ENCODE measurements around the gene LMX1B.

Gene LMX1B

DNA sequence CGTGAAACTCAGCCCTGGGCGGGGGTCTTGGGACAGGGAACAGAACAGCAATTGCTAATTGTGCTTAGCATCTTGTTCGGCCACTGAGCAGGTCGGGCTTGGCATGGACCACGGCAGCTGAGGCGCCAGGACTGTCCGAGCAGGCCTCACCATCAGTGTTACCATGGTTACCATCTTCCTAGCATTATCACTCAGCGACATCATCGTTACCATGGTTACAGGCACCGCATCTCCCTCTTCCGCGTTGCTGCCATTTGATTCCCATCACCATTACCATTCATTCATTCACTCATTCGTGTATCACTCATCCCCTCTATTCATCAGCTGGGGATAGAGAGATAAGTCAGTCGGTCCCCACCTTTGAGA lies 110.1 kb downstream of the LMX1B start:
- TF ChIP-seq RAD21 (IDR thresholded peaks at IDR 0.05; ENCODE audit: low read depth) (no peak), ZBTB7A (IDR thresholded peaks at IDR 0.05; ENCODE audit: low read depth) (no peak), YY1 (IDR thresholded peaks at IDR 0.05; ENCODE audit: low read depth) (no peak), TCF12 (IDR thresholded peaks at IDR 0.05; ENCODE audit: low read depth) (no peak), EGR1 (IDR thresholded peaks at IDR 0.05) (no peak), CEBPB (IDR thresholded peaks at IDR 0.05) (no peak), CREB1 (IDR thresholded peaks at IDR 0.05; ENCODE audit: low read depth) (no peak), TEAD4 (IDR thresholded peaks at IDR 0.05) (no peak)

GRCh38 chr9:126724226-126724625 lies 110.5 kb downstream of the LMX1B start:
- TF ChIP-seq MAX (IDR thresholded peaks at IDR 0.05) (peak; percentile 27; the same call in 1 of the 2 replicates), FOXM1 (IDR thresholded peaks at IDR 0.05; ENCODE audit: borderline replicate concordance, low read depth) (no peak), RAD21 (IDR thresholded peaks at IDR 0.05; ENCODE audit: low read depth) (no peak)

DNA sequence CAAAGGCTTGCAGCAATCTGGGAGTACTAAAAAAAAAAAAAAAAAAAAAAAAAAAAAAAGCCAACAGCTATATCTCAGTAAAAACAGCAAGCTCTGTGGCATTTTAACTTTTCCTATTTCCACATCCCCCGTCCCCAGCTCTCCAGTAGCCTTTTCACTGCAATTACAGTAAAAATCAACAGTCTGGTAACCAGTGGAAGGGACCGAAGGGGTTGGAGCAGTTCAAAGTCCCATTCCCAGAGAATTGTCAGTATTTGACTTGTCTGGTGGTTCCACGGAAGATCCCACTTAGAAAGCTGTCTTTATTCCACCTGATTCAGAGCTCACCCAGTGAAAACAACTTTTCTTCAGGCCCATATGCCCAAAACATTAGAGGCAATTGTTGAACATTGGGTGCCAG lies 119.3 kb downstream of the LMX1B start:
- TF ChIP-seq YY1 (IDR thresholded peaks at IDR 0.05; ENCODE audit: low read depth) (no peak), NFIC (IDR thresholded peaks at IDR 0.05) (no peak), ZBTB7A (IDR thresholded peaks at IDR 0.05; ENCODE audit: low read depth) (no peak), USF1 (IDR thresholded peaks at IDR 0.05) (no peak)

DNA sequence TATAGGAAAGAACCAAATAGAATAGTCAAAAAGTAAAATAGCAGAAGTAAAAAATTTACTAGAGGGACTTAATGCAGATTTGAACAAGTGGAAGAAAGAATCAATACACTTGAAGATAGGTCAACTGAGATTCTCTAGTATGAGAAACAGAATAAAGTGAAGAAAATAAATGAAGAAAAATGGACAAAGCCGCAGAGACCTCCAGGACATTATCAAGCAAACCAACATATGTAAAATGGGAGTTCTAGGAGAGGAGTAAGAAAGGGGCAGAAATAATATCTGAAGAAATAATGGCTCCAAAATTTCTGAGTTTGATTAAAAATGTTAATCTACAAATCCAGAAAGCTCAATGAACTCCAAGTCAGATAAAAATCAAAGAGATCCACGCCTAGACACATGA lies 121.1 kb downstream of the LMX1B start:
- no peak for TF ChIP-seq CREB1 (IDR thresholded peaks at IDR 0.05; ENCODE audit: low read depth)

DNA sequence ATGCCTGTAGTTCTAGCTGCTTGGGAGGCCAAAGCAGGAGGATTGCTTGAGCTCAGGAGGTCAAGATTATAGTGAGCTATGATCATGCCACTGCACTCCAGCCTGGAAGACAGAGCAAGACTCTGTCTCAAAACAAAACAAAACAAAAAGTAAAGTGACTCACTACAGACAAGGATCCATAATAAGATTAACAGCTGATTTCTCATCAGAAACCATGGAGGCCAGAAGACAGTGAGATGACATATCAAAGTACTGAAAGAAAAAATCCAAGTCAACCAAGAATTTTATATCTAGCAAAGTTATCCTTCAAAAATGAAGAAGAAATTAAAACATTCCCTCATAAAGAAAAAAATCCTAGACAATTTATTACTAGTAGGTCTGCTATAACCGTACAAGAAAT lies 121.8 kb downstream of the LMX1B start:
- no peak for TF ChIP-seq REST (IDR thresholded peaks at IDR 0.05; ENCODE audit: low read depth)
- TF ChIP-seq USF1 (IDR thresholded peaks at IDR 0.05) = no peak
- no peak for TF ChIP-seq CEBPB (IDR thresholded peaks at IDR 0.05)
- no peak for TF ChIP-seq CREB1 (IDR thresholded peaks at IDR 0.05; ENCODE audit: low read depth)
- TF ChIP-seq YY1 (IDR thresholded peaks at IDR 0.05; ENCODE audit: low read depth) = no peak
- TF ChIP-seq EGR1 (IDR thresholded peaks at IDR 0.05) = no peak
- TF ChIP-seq MAX (IDR thresholded peaks at IDR 0.05) = no peak
- no peak for TF ChIP-seq ZBTB7A (IDR thresholded peaks at IDR 0.05; ENCODE audit: low read depth)
- no peak for TF ChIP-seq TCF12 (IDR thresholded peaks at IDR 0.05; ENCODE audit: low read depth)
- no peak for TF ChIP-seq FOXM1 (IDR thresholded peaks at IDR 0.05; ENCODE audit: borderline replicate concordance, low read depth)
- no peak for TF ChIP-seq NFIC (IDR thresholded peaks at IDR 0.05)
- TF ChIP-seq EP300 (IDR thresholded peaks at IDR 0.05; ENCODE audit: borderline replicate concordance) = no peak
- no peak for TF ChIP-seq TEAD4 (IDR thresholded peaks at IDR 0.05)
- TF ChIP-seq TAF1 (IDR thresholded peaks at IDR 0.05; ENCODE audit: low read depth) = no peak
- no peak for TF ChIP-seq RAD21 (IDR thresholded peaks at IDR 0.05; ENCODE audit: low read depth)

GRCh38 chr9:126738553-126738952 lies 124.8 kb downstream of the LMX1B start:
- TF ChIP-seq TCF12 (IDR thresholded peaks at IDR 0.05; ENCODE audit: low read depth) = no peak
- no peak for TF ChIP-seq USF1 (IDR thresholded peaks at IDR 0.05)
- no peak for TF ChIP-seq NFIC (IDR thresholded peaks at IDR 0.05)
- TF ChIP-seq CEBPB (IDR thresholded peaks at IDR 0.05) = no peak
- no peak for TF ChIP-seq YY1 (IDR thresholded peaks at IDR 0.05; ENCODE audit: low read depth)
- TF ChIP-seq EGR1 (IDR thresholded peaks at IDR 0.05) = no peak
- no peak for TF ChIP-seq EP300 (IDR thresholded peaks at IDR 0.05; ENCODE audit: borderline replicate concordance)
- no peak for TF ChIP-seq RAD21 (IDR thresholded peaks at IDR 0.05; ENCODE audit: low read depth)
- no peak for TF ChIP-seq CREB1 (IDR thresholded peaks at IDR 0.05; ENCODE audit: low read depth)
- no peak for TF ChIP-seq ZBTB7A (IDR thresholded peaks at IDR 0.05; ENCODE audit: low read depth)
- no peak for TF ChIP-seq REST (IDR thresholded peaks at IDR 0.05; ENCODE audit: low read depth)
- no peak for TF ChIP-seq TEAD4 (IDR thresholded peaks at IDR 0.05)
- TF ChIP-seq MAX (IDR thresholded peaks at IDR 0.05) = no peak
